SK-N-SH (cell line): Measurements from ENCODE around the gene SP4.

Source experiments
- FOXM1 ChIP-seq: IDR thresholded peaks from 2 replicates; pipeline ENCODE4 v1.4.0; 2012; ENCODE audit warnings: low read depth, mild to moderate bottlenecking
- GABPA ChIP-seq: IDR thresholded peaks from 2 replicates; pipeline ENCODE4 v1.4.0; 2012; ENCODE audit warnings: low read depth, mild to moderate bottlenecking
- NRF1 ChIP-seq: IDR thresholded peaks from 2 replicates; pipeline ENCODE4 v1.6.1; 2012; ENCODE audit warnings: low read depth, mild to moderate bottlenecking, low read length
- POLR2AphosphoS5 ChIP-seq: IDR thresholded peaks from 2 replicates; pipeline ENCODE4 v1.6.1; 2012; ENCODE audit warnings: low read depth, low read length
- RAD21 ChIP-seq: IDR thresholded peaks from 2 replicates; pipeline ENCODE4 v1.6.1; 2012; ENCODE audit warnings: mild to moderate bottlenecking, low read length
- RCOR1 ChIP-seq: fragments of 150-350 bp; IDR thresholded peaks from 2 replicates; pipeline ENCODE4 v1.6.1; 2017; ENCODE audit warnings: antibody characterized with exemption, low read length
- SIN3A ChIP-seq: IDR thresholded peaks from 2 replicates; pipeline ENCODE4 v1.6.1; 2012; ENCODE audit warnings: low read depth, mild to moderate bottlenecking, low read length, moderate library complexity, borderline replicate concordance
- TCF12 ChIP-seq: IDR thresholded peaks from 2 replicates; pipeline ENCODE4 v1.4.0; 2012
- TF ChIP-seq, protein P1 (sequence below): fragments of 200-600 bp; sonication (generic); IDR thresholded peaks from 2 replicates; pipeline ENCODE4 v1.6.1; 2017; ENCODE audit warnings: antibody characterized with exemption, mild to moderate bottlenecking, moderate library complexity
- TF ChIP-seq, protein P2 (sequence below): fragments of 150-350 bp; IDR thresholded peaks from 2 replicates; pipeline ENCODE4 v1.6.1; 2016; ENCODE audit warnings: mild to moderate bottlenecking, low read depth, low read length
- TF ChIP-seq, protein P3 (sequence below): IDR thresholded peaks from 2 replicates; pipeline ENCODE4 v1.4.0; 2012; ENCODE audit warnings: low read depth
- TF ChIP-seq, protein P4 (sequence below): fragments of 150-350 bp; IDR thresholded peaks from 2 replicates; pipeline ENCODE4 v1.6.1; 2017; ENCODE audit warnings: antibody characterized with exemption, low read length, low read depth, borderline replicate concordance

DNA sequence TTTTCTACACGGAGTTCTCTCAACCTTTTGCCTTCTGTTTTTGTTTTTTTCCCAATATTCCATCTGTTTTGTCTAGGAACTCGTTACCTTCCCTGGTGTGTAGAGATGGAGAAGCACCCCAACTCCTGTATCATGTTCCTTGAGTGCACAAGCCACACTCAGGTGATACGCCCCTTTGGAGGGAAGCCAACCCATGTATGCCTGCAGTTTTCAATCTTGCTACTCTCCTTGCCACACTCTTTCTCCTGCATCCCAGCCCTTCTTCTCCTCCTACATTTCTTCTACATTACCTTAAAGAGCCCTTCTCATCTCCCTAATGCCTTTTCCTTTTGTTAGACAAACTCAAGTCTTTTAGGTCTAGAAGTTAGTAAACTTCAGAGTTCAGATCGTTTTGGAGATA is 10.2 kb upstream of the SP4 start:
- TF ChIP-seq SIN3A: no peak
- TF ChIP-seq, protein P1, sequence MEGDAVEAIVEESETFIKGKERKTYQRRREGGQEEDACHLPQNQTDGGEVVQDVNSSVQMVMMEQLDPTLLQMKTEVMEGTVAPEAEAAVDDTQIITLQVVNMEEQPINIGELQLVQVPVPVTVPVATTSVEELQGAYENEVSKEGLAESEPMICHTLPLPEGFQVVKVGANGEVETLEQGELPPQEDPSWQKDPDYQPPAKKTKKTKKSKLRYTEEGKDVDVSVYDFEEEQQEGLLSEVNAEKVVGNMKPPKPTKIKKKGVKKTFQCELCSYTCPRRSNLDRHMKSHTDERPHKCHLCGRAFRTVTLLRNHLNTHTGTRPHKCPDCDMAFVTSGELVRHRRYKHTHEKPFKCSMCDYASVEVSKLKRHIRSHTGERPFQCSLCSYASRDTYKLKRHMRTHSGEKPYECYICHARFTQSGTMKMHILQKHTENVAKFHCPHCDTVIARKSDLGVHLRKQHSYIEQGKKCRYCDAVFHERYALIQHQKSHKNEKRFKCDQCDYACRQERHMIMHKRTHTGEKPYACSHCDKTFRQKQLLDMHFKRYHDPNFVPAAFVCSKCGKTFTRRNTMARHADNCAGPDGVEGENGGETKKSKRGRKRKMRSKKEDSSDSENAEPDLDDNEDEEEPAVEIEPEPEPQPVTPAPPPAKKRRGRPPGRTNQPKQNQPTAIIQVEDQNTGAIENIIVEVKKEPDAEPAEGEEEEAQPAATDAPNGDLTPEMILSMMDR: no peak
- TF ChIP-seq NRF1: no peak
- TF ChIP-seq POLR2AphosphoS5: no peak
- no peak for TF ChIP-seq GABPA
- no peak for TF ChIP-seq TCF12
- TF ChIP-seq, protein P2, sequence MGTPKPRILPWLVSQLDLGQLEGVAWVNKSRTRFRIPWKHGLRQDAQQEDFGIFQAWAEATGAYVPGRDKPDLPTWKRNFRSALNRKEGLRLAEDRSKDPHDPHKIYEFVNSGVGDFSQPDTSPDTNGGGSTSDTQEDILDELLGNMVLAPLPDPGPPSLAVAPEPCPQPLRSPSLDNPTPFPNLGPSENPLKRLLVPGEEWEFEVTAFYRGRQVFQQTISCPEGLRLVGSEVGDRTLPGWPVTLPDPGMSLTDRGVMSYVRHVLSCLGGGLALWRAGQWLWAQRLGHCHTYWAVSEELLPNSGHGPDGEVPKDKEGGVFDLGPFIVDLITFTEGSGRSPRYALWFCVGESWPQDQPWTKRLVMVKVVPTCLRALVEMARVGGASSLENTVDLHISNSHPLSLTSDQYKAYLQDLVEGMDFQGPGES: no peak
- TF ChIP-seq RAD21: no peak
- no peak for TF ChIP-seq RCOR1
- TF ChIP-seq, protein P3, sequence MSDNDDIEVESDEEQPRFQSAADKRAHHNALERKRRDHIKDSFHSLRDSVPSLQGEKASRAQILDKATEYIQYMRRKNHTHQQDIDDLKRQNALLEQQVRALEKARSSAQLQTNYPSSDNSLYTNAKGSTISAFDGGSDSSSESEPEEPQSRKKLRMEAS: no peak
- TF ChIP-seq FOXM1: no peak
- TF ChIP-seq, protein P4, sequence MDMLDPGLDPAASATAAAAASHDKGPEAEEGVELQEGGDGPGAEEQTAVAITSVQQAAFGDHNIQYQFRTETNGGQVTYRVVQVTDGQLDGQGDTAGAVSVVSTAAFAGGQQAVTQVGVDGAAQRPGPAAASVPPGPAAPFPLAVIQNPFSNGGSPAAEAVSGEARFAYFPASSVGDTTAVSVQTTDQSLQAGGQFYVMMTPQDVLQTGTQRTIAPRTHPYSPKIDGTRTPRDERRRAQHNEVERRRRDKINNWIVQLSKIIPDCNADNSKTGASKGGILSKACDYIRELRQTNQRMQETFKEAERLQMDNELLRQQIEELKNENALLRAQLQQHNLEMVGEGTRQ: no peak
